ENCODE results near the gene ZC2HC1B. TPM values are rescaled to one million over a fixed set of nuclear protein-coding genes. Genes with fewer than 3 reads are reported as not detected.
A peak's percentile ranks its signal among the peaks of the same experiment; 100 is the strongest.

ZC2HC1B gene
- total and polyA plus RNA-seq, 2 experiments from 2014 or later: not detected

DNA sequence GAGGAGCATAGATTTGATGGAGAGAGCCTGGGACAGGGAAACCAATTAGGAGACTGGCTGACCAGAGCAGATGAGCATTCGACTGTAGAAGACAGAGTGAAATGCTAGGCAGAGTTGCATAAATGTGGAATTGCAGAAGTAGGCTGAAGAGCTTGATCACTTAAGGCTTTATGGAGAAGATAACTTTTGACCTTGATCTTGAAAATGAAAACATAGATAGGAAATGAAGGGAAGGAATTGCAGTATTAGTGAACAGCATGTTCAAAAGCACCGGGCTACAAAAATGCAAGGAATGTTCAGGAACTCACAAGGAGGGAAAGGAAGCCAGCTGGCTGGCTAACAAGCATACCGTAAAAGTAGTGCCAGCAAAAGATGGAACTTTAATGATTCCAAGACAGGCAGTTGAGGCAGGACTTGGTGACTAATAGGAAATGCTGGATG, 41.7 kb upstream of the ZC2HC1B start:
- no peak for DNase-seq (ENCODE audit: low spot score)
- H3K36me3 ChIP-seq (replicated peaks; ENCODE audit: insufficient read depth, low read depth): no peaks in the 10 kb centered on the region
- H3K27me3 ChIP-seq: no peaks in the 10 kb centered on the region
- H3K4me2 ChIP-seq: no peak overlapping the region
- H3K4me1 ChIP-seq (ENCODE audit: insufficient read depth): no peaks in the 10 kb centered on the region
- peak overlapping the region; percentile 5 for H3K27ac ChIP-seq
- no peak overlapping the region for H2AFZ ChIP-seq
- H3K9me3 ChIP-seq (ENCODE audit: low read depth): no peaks in the 10 kb centered on the region
- H3K9me2 ChIP-seq (replicated peaks; ENCODE audit: insufficient read depth): no peaks in the 10 kb centered on the region
- 36% methylated on average over 3 of the region's 3 CpGs for WGBS (ENCODE audit: low lambda C conversion rate, missing lambda C conversion rate)
- no peaks in the 10 kb centered on the region for H3K79me2 ChIP-seq
- no peak overlapping the region for H3K4me3 ChIP-seq
- no peak for TF ChIP-seq EZH2phosphoT487 (IDR thresholded peaks at IDR 0.05; ENCODE audit: low read depth, severe bottlenecking, unreplicated experiment)
- TF ChIP-seq, protein P1, sequence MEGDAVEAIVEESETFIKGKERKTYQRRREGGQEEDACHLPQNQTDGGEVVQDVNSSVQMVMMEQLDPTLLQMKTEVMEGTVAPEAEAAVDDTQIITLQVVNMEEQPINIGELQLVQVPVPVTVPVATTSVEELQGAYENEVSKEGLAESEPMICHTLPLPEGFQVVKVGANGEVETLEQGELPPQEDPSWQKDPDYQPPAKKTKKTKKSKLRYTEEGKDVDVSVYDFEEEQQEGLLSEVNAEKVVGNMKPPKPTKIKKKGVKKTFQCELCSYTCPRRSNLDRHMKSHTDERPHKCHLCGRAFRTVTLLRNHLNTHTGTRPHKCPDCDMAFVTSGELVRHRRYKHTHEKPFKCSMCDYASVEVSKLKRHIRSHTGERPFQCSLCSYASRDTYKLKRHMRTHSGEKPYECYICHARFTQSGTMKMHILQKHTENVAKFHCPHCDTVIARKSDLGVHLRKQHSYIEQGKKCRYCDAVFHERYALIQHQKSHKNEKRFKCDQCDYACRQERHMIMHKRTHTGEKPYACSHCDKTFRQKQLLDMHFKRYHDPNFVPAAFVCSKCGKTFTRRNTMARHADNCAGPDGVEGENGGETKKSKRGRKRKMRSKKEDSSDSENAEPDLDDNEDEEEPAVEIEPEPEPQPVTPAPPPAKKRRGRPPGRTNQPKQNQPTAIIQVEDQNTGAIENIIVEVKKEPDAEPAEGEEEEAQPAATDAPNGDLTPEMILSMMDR (IDR thresholded peaks at IDR 0.05; ENCODE audit: poor library complexity): no peak
- no peak for TF ChIP-seq EZH2 (IDR thresholded peaks at IDR 0.05; ENCODE audit: borderline replicate concordance)
- no peaks in the 10 kb centered on the region for H4K20me1 ChIP-seq (ENCODE audit: insufficient read depth, poor library complexity, severe bottlenecking)

DNA sequence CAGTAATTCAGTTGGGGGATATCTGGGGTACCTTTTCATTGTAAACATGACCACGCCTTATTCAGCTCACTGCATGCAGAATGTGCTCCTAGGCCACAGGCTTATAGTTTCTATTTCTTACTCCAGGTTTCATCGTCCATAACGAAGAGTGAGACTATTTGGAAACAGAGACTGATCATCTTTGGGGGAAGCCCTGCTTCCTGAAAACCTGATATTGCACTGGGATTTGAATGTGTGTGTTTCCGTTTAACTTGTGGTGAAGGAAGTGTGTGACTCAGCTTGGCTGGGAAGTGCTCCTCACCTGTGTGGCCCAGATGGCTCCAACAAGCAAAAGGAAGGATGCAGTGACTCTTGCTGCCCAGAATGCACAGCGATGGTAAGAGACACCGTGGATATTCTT, 40.7 kb upstream of the ZC2HC1B start:
- Histone ChIP-seq H3K9me3 (ENCODE audit: low read depth) (no peaks in the 10 kb centered on the region), H3K27me3 (no peaks in the 10 kb centered on the region), H3K4me2 (no peak overlapping the region), H3K4me1 (ENCODE audit: insufficient read depth) (no peaks in the 10 kb centered on the region), H3K27ac (no peak overlapping the region), H2AFZ (no peak overlapping the region), H4K20me1 (ENCODE audit: insufficient read depth, poor library complexity, severe bottlenecking) (no peaks in the 10 kb centered on the region), H3K4me3 (no peak overlapping the region), H3K36me3 (replicated peaks; ENCODE audit: insufficient read depth, low read depth) (no peaks in the 10 kb centered on the region), H3K79me2 (no peaks in the 10 kb centered on the region), H3K9me2 (replicated peaks; ENCODE audit: insufficient read depth) (no peaks in the 10 kb centered on the region)
- TF ChIP-seq, protein P1 (IDR thresholded peaks at IDR 0.05; ENCODE audit: poor library complexity): no peak
- TF ChIP-seq EZH2 (IDR thresholded peaks at IDR 0.05; ENCODE audit: borderline replicate concordance): no peak
- no peak for TF ChIP-seq EZH2phosphoT487 (IDR thresholded peaks at IDR 0.05; ENCODE audit: low read depth, severe bottlenecking, unreplicated experiment)
- no peak for DNase-seq (ENCODE audit: low spot score)
- WGBS (ENCODE audit: low lambda C conversion rate, missing lambda C conversion rate): 91% methylated on average over 6 of the region's 6 CpGs

DNA sequence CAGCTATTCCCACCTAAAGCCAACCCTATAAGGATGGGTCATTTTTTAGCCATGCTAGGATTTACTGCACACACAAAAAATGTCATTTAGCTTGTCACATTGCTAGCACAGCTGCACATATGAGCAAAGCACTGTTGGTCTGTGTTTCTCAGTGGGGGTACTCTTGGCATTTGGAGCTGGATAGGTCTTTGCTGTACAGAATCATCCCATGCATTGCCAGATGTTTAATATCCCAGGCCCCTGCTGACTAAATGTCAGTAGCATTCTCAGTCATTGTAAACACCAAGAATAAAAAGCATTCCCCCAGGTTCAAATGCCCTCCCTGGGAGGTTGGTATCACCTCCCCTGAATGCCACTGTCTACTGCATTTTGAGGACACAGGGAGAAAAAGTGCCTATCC, 35.7 kb upstream of the ZC2HC1B start:
- no peaks in the 10 kb centered on the region for H4K20me1 ChIP-seq (ENCODE audit: insufficient read depth, poor library complexity, severe bottlenecking)
- no peak overlapping the region for H3K4me2 ChIP-seq
- H3K4me3 ChIP-seq: no peak overlapping the region
- H2AFZ ChIP-seq: no peak overlapping the region
- no peaks in the 10 kb centered on the region for H3K4me1 ChIP-seq (ENCODE audit: insufficient read depth)
- no peaks in the 10 kb centered on the region for H3K9me2 ChIP-seq (replicated peaks; ENCODE audit: insufficient read depth)
- H3K36me3 ChIP-seq (replicated peaks; ENCODE audit: insufficient read depth, low read depth): no peaks in the 10 kb centered on the region
- no peak for TF ChIP-seq EZH2phosphoT487 (IDR thresholded peaks at IDR 0.05; ENCODE audit: low read depth, severe bottlenecking, unreplicated experiment)
- TF ChIP-seq, protein P1 (IDR thresholded peaks at IDR 0.05; ENCODE audit: poor library complexity): no peak
- TF ChIP-seq EZH2 (IDR thresholded peaks at IDR 0.05; ENCODE audit: borderline replicate concordance): no peak
- H3K9me3 ChIP-seq (ENCODE audit: low read depth): no peaks in the 10 kb centered on the region
- no peak overlapping the region for H3K27ac ChIP-seq
- DNase-seq (ENCODE audit: low spot score): no peak
- H3K27me3 ChIP-seq: no peaks in the 10 kb centered on the region
- H3K79me2 ChIP-seq: no peaks in the 10 kb centered on the region

DNA sequence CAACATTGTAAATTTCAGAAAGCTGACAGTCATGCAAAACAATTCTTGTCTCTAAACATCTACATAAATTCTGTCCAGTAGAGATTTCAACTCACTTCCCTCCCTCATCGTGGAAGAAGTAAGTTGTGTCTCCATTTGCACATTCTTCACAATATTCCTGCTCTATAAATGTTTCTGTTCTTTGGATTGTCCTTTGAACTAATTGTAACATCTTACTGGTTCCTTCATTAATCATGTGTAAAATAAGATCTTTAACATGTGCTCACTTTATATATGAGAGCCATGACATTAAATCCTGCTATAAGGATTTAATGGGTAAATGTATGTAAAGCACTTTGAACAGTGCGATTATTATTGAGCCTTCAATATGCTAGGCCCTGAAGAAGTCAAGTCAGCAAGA, 28.1 kb upstream of the ZC2HC1B start:
- H3K4me3 ChIP-seq: no peak overlapping the region
- no peaks in the 10 kb centered on the region for H3K79me2 ChIP-seq
- 77% methylated on average over 2 of the region's 2 CpGs for WGBS (ENCODE audit: low lambda C conversion rate, missing lambda C conversion rate)
- no peaks in the 10 kb centered on the region for H3K9me3 ChIP-seq (ENCODE audit: low read depth)
- no peak for DNase-seq (ENCODE audit: low spot score)
- no peaks in the 10 kb centered on the region for H3K9me2 ChIP-seq (replicated peaks; ENCODE audit: insufficient read depth)
- H3K27ac ChIP-seq: peak overlapping the region; percentile 7
- peaks cover 14% of the 10 kb centered on the region for H3K4me1 ChIP-seq (ENCODE audit: insufficient read depth)
- no peaks in the 10 kb centered on the region for H4K20me1 ChIP-seq (ENCODE audit: insufficient read depth, poor library complexity, severe bottlenecking)
- no peaks in the 10 kb centered on the region for H3K27me3 ChIP-seq
- H3K4me2 ChIP-seq: no peak overlapping the region
- TF ChIP-seq EZH2phosphoT487 (IDR thresholded peaks at IDR 0.05; ENCODE audit: low read depth, severe bottlenecking, unreplicated experiment) (no peak), EZH2 (IDR thresholded peaks at IDR 0.05; ENCODE audit: borderline replicate concordance) (no peak)
- TF ChIP-seq, protein P1 (IDR thresholded peaks at IDR 0.05; ENCODE audit: poor library complexity): no peak
- no peaks in the 10 kb centered on the region for H3K36me3 ChIP-seq (replicated peaks; ENCODE audit: insufficient read depth, low read depth)
- H2AFZ ChIP-seq: no peak overlapping the region
